ENCODE measurements around the gene TEFM.

DNA sequence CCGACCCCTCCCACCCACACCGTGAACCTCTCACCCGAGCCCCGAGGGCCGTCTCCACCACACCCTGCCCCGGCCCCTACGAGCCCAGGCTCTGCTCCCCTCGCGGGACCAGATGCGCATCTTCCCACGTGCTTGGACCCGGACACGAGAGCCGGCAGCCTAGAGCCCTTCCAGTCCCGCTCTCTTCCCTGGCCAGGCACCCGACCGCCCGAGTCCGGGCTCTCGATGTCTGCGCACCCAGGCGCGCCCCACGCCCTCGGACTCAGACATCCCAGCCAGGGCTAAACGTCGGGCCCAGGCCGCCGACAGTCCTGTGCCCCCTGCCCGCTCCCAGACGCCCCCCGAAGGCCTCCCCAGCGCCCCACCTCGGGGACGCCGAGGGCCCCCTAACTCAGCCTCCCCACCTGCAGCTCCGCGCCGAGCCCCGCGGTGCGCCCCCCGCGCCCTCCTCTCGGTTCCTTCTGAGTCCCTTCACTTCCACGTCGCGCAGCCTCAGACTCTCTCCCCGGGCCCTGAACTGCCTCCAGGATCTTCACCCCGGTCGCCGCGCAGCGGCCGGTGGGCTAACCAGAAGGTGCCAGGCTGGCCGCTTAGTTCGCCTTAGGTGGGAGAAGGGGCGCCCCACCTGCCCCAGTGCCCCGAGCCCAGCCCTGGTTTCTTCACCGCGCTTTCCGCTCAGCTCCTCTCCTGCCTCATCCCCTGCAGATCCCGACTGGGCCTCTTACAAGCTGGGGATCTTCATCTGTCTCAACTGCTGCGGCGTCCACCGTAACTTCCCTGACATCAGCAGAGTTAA is 16.4 kb upstream of the TEFM start:
- TF ChIP-seq, protein P1, sequence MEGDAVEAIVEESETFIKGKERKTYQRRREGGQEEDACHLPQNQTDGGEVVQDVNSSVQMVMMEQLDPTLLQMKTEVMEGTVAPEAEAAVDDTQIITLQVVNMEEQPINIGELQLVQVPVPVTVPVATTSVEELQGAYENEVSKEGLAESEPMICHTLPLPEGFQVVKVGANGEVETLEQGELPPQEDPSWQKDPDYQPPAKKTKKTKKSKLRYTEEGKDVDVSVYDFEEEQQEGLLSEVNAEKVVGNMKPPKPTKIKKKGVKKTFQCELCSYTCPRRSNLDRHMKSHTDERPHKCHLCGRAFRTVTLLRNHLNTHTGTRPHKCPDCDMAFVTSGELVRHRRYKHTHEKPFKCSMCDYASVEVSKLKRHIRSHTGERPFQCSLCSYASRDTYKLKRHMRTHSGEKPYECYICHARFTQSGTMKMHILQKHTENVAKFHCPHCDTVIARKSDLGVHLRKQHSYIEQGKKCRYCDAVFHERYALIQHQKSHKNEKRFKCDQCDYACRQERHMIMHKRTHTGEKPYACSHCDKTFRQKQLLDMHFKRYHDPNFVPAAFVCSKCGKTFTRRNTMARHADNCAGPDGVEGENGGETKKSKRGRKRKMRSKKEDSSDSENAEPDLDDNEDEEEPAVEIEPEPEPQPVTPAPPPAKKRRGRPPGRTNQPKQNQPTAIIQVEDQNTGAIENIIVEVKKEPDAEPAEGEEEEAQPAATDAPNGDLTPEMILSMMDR (IDR thresholded peaks at IDR 0.05; ENCODE audit: insufficient read depth, low read length, poor library complexity, severe bottlenecking): no peak
- TF ChIP-seq EZH2phosphoT487 (conservative IDR thresholded peaks at IDR 0.05; ENCODE audit: low read length): no peak

Data from SU-DHL-6 (cell line).